GM12878 (cell line): ENCODE results near the gene TRAPPC6A. TPM values are rescaled to one million over a fixed set of nuclear protein-coding genes. Genes with fewer than 3 reads are reported as not detected.

Experiments
- ATAC-seq: fragments of 200-7000 bp; cut with Tn5 transposase; 3 replicates; pipeline ENCODE4 v1.9.1; 2020; ENCODE audit warnings: mild to moderate bottlenecking, moderate library complexity
- BruUV-seq: library from RNA; stranded (reverse); fragments of 400-500 nt; replicated peaks from 2 replicates; lab custom pipeline; 2021; lab: Mats Ljungman, UMichigan
- CTCF ChIA-PET: fragments of 300-600 bp; sonication (Branson Sonifier 250); formaldehyde crosslinking; extraction: SDS; loops from one replicate; lab custom pipeline; 2021; ENCODE audit warnings: inconsistent platforms; lab: Yijun Ruan, JAX
- POLR2A ChIA-PET: fragments of 350-600 bp; formaldehyde crosslinking; extraction: SDS; loops from one replicate; lab custom pipeline; 2021; ENCODE audit warnings: inconsistent platforms; lab: Charles Lee
- RAD21 ChIA-PET: fragments of 300-600 bp; sonication (Branson Sonifier 250); formaldehyde crosslinking; loops from one replicate; lab custom pipeline; 2023; ENCODE audit warnings: antibody characterized with exemption; ENCODE audit not compliant: unreplicated experiment; lab: Charles Lee
- SMC1A ChIA-PET: fragments of 300-600 bp; sonication (Branson Sonifier 250); formaldehyde crosslinking; loops from one replicate; lab custom pipeline; 2023; ENCODE audit not compliant: unreplicated experiment, uncharacterized antibody; lab: Charles Lee
- DNase-seq: peaks from one replicate; pipeline ENCODE4 v3.0.0-alpha.2; 2011; ENCODE audit warnings: low read depth, low spot score
- FAIRE-seq: peaks from 3 replicates; lab custom pipeline; 2011; peaks lifted over from hg19 to GRCh38; lab: Jason Lieb, UNC
- H2AFZ ChIP-seq: 2 replicates; pipeline ENCODE4 v1.6.0; 2011; ENCODE audit warnings: low read depth, low read length, control low read depth; ENCODE audit not compliant: control insufficient read depth
- H3K27ac ChIP-seq: 2 replicates; pipeline ENCODE4 v1.5.1; 2011; ENCODE audit warnings: control low read depth; ENCODE audit not compliant: control insufficient read depth, insufficient read depth
- H3K27me3 ChIP-seq, 2 experiments: replicated peaks in 1 of 2; 2 replicates each; pipeline versions ENCODE4 v1.6.0 to v1.6.1; 2011; ENCODE audit warnings: low read length in 1 of 2; ENCODE audit not compliant: control insufficient read depth in 2 of 2, insufficient read depth in 2 of 2
- H3K36me3 ChIP-seq, 2 experiments: 2 replicates each; pipeline ENCODE4 v1.5.1; 2011; ENCODE audit warnings: low read length in 1 of 2; ENCODE audit not compliant: control insufficient read depth in 2 of 2, insufficient read depth in 2 of 2
- H3K4me1 ChIP-seq: 2 replicates; pipeline ENCODE4 v1.6.1; 2011; ENCODE audit warnings: mild to moderate bottlenecking, low read length, moderate library complexity, mixed read lengths; ENCODE audit not compliant: control insufficient read depth, insufficient read depth
- H3K4me2 ChIP-seq: 2 replicates; pipeline ENCODE4 v1.6.0; 2011; ENCODE audit warnings: control low read depth; ENCODE audit not compliant: control insufficient read depth, insufficient read depth
- H3K4me3 ChIP-seq: fragments of 200-600 bp; sonication (generic); 2 replicates; pipeline ENCODE4 v1.5.1; 2016
- H3K79me2 ChIP-seq: 2 replicates; pipeline ENCODE4 v1.6.0; 2011; ENCODE audit warnings: low read length; ENCODE audit not compliant: control insufficient read depth, insufficient read depth
- H3K9ac ChIP-seq: 2 replicates; pipeline ENCODE4 v1.8.0; 2011; ENCODE audit warnings: low read length, control low read depth, mixed read lengths; ENCODE audit not compliant: control insufficient read depth, insufficient read depth
- H3K9me3 ChIP-seq: replicated peaks from 3 replicates; pipeline ENCODE4 v1.5.1; 2011; ENCODE audit warnings: mild to moderate bottlenecking, low read length; ENCODE audit not compliant: control insufficient read depth, insufficient read depth
- H4K20me1 ChIP-seq: 2 replicates; pipeline ENCODE4 v1.6.0; 2011; ENCODE audit not compliant: control insufficient read depth, insufficient read depth
- CHD2 ChIP-seq: IDR thresholded peaks from 2 replicates; pipeline ENCODE4 v1.6.1; 2011; ENCODE audit warnings: low read depth, low read length, improper control_type of control experiment, borderline replicate concordance
- FOXM1 ChIP-seq: IDR thresholded peaks from 2 replicates; pipeline ENCODE4 v1.6.1; 2012; ENCODE audit warnings: low read depth, mild to moderate bottlenecking, inconsistent platforms, low read length, moderate library complexity
- JUND ChIP-seq: IDR thresholded peaks from 2 replicates; pipeline ENCODE4 v1.6.1; 2012; ENCODE audit warnings: low read depth, mild to moderate bottlenecking, low read length, improper control_type of control experiment, moderate library complexity
- NR2C1 ChIP-seq: fragments of 450-650 bp; IDR thresholded peaks from 2 replicates; pipeline ENCODE4 v1.6.1; 2017; ENCODE audit warnings: antibody characterized with exemption, mild to moderate bottlenecking, moderate library complexity
- NR2C2 ChIP-seq: IDR thresholded peaks from 2 replicates; pipeline ENCODE4 v1.6.1; 2011; ENCODE audit warnings: borderline replicate concordance, low read depth; ENCODE audit not compliant: control insufficient read depth, insufficient read length
- RB1 ChIP-seq: fragments of 450-650 bp; formaldehyde crosslinking; IDR thresholded peaks from 2 replicates; pipeline ENCODE4 v1.6.1; 2017; ENCODE audit warnings: mild to moderate bottlenecking, borderline replicate concordance
- TARDBP ChIP-seq: IDR thresholded peaks from 2 replicates; pipeline ENCODE4 v1.6.1; 2016; ENCODE audit warnings: borderline replicate concordance
- WRNIP1 ChIP-seq: IDR thresholded peaks from 2 replicates; pipeline ENCODE4 v1.6.1; 2011; ENCODE audit warnings: low read depth, low read length, improper control_type of control experiment, borderline replicate concordance
- ZNF24 ChIP-seq: fragments of 450-650 bp; IDR thresholded peaks from 2 replicates; pipeline ENCODE4 v1.6.1; 2017; ENCODE audit warnings: antibody characterized with exemption, mild to moderate bottlenecking
- WGBS: methylation state at CpG from one replicate; pipeline ENCODE4 v1.1.6; 2016; ENCODE audit warnings: low lambda C conversion rate; ENCODE audit not compliant: insufficient replicate concordance, insufficient coverage; ENCODE audit errors: missing lambda C conversion rate; 5-methylcytosine and 5-hydroxymethylcytosine counted together
- in situ Hi-C: fragments of 300-500 bp; cut with MboI; formaldehyde crosslinking; loops from 9 replicates; pipeline ENCODE4 v1.14.3; 2018; ENCODE audit warnings: mixed read lengths
- intact Hi-C: fragments of 100-400 bp; cut with micrococcal nuclease; formaldehyde crosslinking; loops from one replicate; pipeline ENCODE4 v1.14.2; 2022; ENCODE audit not compliant: unreplicated experiment
- polyA plus RNA-seq, 11 experiments: library from polyadenylated mRNA; depleted of rRNA in 4 of 11; unstranded in 6 of 11; stranded (reverse) in 5 of 11; fragments of >200 nt; fragmentation: Nextera tagmentation in 4 of 11; fragmentation: Illumina TruSeq in 1 of 11; extraction: Ambion mirVana in 4 of 11; extraction: Trizol in 1 of 11; gene quantifications; 1 replicate in 1 of 11; 2 replicates in 10 of 11; pipeline versions ENCODE4 v1.2.1 to v1.2.3, GENCODE V29; 2011 to 2016; ENCODE audit warnings: inconsistent platforms in 2 of 11, missing spikeins in 2 of 11, low read depth in 1 of 11
- total RNA-seq, 4 experiments: library from RNA; depleted of rRNA in 3 of 4; stranded (reverse); fragments of >200 nt in 3 of 4; fragmentation: Illumina TruSeq in 1 of 4; extraction: Trizol in 1 of 4; gene quantifications; 2 replicates each; pipeline versions ENCODE4 v1.2.1 to v1.2.3, GENCODE V29; 2013 to 2021

The TRAPPC6A gene
- total and polyA plus RNA-seq, 10 of the 15 experiments (the other 5 are each of a cell fraction or from before 2014, with no cell fraction given), result 1.8 to 83.9 (median 35.8) TPM

- intact Hi-C loops, result no loop called here
- no peaks in the 10 kb centered on the region for H4K20me1 ChIP-seq
- no peak overlapping the region for H3K9ac ChIP-seq
- no peak for ATAC-seq
- in situ Hi-C loops, result no loop called here
- TF ChIP-seq CHD2, result no peak
- TF ChIP-seq NR2C2, result no peak
- no peak for TF ChIP-seq ZNF24
- no peak for TF ChIP-seq JUND
- TF ChIP-seq RB1, result no peak
- no peak for TF ChIP-seq TARDBP
- no peak for TF ChIP-seq FOXM1
- no peak for TF ChIP-seq NR2C1
- TF ChIP-seq WRNIP1, result no peak
- no peaks in the 10 kb centered on the region for H3K36me3 ChIP-seq
- no peak overlapping the region for H3K4me3 ChIP-seq
- no peak overlapping the region for H3K4me2 ChIP-seq
- H3K79me2 ChIP-seq, result no peaks in the 10 kb centered on the region
- H3K27ac ChIP-seq, result no peak overlapping the region
- ChIA-PET POLR2A (interaction anchor here (1.9 to 3.0 kb wide), 2 partner anchors 15 to 26 kb away, joined by 17 to 26 read pairs; partner anchors contain the start of genes BLOC1S3 and TRAPPC6A), RAD21 (interaction anchor here (2.8 kb wide), 1 partner anchor 15 kb away, joined by 19 read pairs; the partner anchor contains the start of genes BLOC1S3 and TRAPPC6A), SMC1A (no interaction called here), CTCF (no interaction called here)
- DNase-seq, result no peak
- H3K9me3 ChIP-seq, result no peaks in the 10 kb centered on the region
- H3K27me3 ChIP-seq, result no peaks in the 10 kb centered on the region; a peak in 1 of 4 replicates
- FAIRE-seq, result no peak
- H2AFZ ChIP-seq, result no peak overlapping the region
- BruUV-seq, result no TSS peak
- H3K4me1 ChIP-seq, result peaks cover 18% of the 10 kb centered on the region
- 79% methylated on average over 17 of the region's 17 CpGs for WGBS
Observed at GRCh38 chr19:45163156-45163555, 14.9 kb downstream of the TRAPPC6A start.
